WTC11 (cell line): Measurements from ENCODE around the gene CSK. TPM values are rescaled to one million over a fixed set of nuclear protein-coding genes. Genes with fewer than 3 reads are reported as not detected.
A peak's percentile ranks its signal among the peaks of the same experiment; 100 is the strongest.

Experiments
- ATAC-seq: fragments of 200-7000 bp; cut with Tn5 transposase; 2 replicates; pipeline ENCODE4 v1.10.0; 2021; ENCODE audit warnings: mild to moderate bottlenecking, moderate library complexity
- CTCF ChIA-PET: fragments of 300-600 bp; sonication (Branson Sonifier 250); formaldehyde crosslinking; loops from one replicate; lab custom pipeline; 2021; ENCODE audit warnings: antibody characterized with exemption; lab: Charles Lee
- POLR2A ChIA-PET: fragments of 350-600 bp; sonication (Branson Sonifier 250); formaldehyde crosslinking; loops from one replicate; lab custom pipeline; 2021; ENCODE audit warnings: antibody characterized with exemption; lab: Charles Lee
- DNase-seq: peaks from one replicate; pipeline ENCODE4 v3.0.0; 2021; ENCODE audit warnings: low spot score
- H3K27ac Mint-ChIP-seq: 2 replicates; pipeline ENCODE4 v1.8.0; 2021; ENCODE audit warnings: mixed read lengths
- H3K27me3 Mint-ChIP-seq: 2 replicates; pipeline ENCODE4 v1.8.0; 2021; ENCODE audit warnings: low read depth, mild to moderate bottlenecking, moderate library complexity, mixed read lengths
- H3K36me3 Mint-ChIP-seq: 2 replicates; pipeline ENCODE4 v1.8.0; 2021; ENCODE audit warnings: mixed read lengths
- H3K4me1 Mint-ChIP-seq: 2 replicates; pipeline ENCODE4 v1.8.0; 2022; ENCODE audit warnings: mixed read lengths
- H3K4me3 Mint-ChIP-seq: 2 replicates; pipeline ENCODE4 v1.8.0; 2021; ENCODE audit warnings: mild to moderate bottlenecking, moderate library complexity, mixed read lengths
- H3K9me3 Mint-ChIP-seq: 2 replicates; pipeline ENCODE4 v1.8.0; 2021; ENCODE audit warnings: mixed read lengths
- ATF1 ChIP-seq: sonication (generic); formaldehyde crosslinking; IDR thresholded peaks from 2 replicates; pipeline ENCODE4 v1.8.1; 2023; ENCODE audit warnings: mild to moderate bottlenecking, moderate library complexity, missing genetic modification reagents
- HMGA2 ChIP-seq: fragments of 250-450 bp; sonication (Bioruptor Pico); IDR thresholded peaks from 2 replicates; pipeline ENCODE4 v1.4.0; 2021; ENCODE audit warnings: mild to moderate bottlenecking, moderate library complexity
- IRF1 ChIP-seq: sonication (generic); formaldehyde crosslinking; IDR thresholded peaks from 2 replicates; pipeline ENCODE4 v1.8.0; 2023; ENCODE audit warnings: missing genetic modification reagents
- JAZF1 ChIP-seq: fragments of 250-450 bp; sonication (Bioruptor Pico); IDR thresholded peaks from 2 replicates; pipeline ENCODE4 v1.9.0; 2021; ENCODE audit warnings: moderate library complexity, mild to moderate bottlenecking, inconsistent platforms
- MXD4 ChIP-seq: fragments of 250-450 bp; sonication (Bioruptor Pico); IDR thresholded peaks from 2 replicates; pipeline ENCODE4 v1.8.0; 2021; ENCODE audit warnings: mild to moderate bottlenecking, moderate library complexity, borderline replicate concordance
- NR2C2 ChIP-seq: sonication (generic); formaldehyde crosslinking; IDR thresholded peaks from 2 replicates; pipeline ENCODE4 v1.8.0; 2022; ENCODE audit warnings: mild to moderate bottlenecking, missing genetic modification reagents
- PRDM15 ChIP-seq: sonication (generic); formaldehyde crosslinking; IDR thresholded peaks from 2 replicates; pipeline ENCODE4 v1.8.0; 2022; ENCODE audit warnings: missing genetic modification reagents
- RELA ChIP-seq: sonication (generic); formaldehyde crosslinking; IDR thresholded peaks from 2 replicates; pipeline ENCODE4 v1.8.1; 2022; ENCODE audit warnings: missing genetic modification reagents, mild to moderate bottlenecking, borderline replicate concordance
- SMAD3 ChIP-seq: sonication (generic); formaldehyde crosslinking; IDR thresholded peaks from 2 replicates; pipeline ENCODE4 v1.8.0; 2022; ENCODE audit warnings: missing genetic modification reagents, mild to moderate bottlenecking, borderline replicate concordance
- ZMAT4 ChIP-seq: fragments of 250-450 bp; sonication (Bioruptor Pico); IDR thresholded peaks from 2 replicates; pipeline ENCODE4 v1.9.0; 2021; ENCODE audit warnings: mild to moderate bottlenecking
- ZNF263 ChIP-seq: sonication (generic); formaldehyde crosslinking; IDR thresholded peaks from 2 replicates; pipeline ENCODE4 v1.8.1; 2022; ENCODE audit warnings: low read depth, mild to moderate bottlenecking, moderate library complexity, missing genetic modification reagents
- ZNF281 ChIP-seq: sonication (generic); formaldehyde crosslinking; IDR thresholded peaks from 2 replicates; pipeline ENCODE4 v1.8.0; 2023; ENCODE audit warnings: mild to moderate bottlenecking, missing genetic modification reagents
- ZNF416 ChIP-seq: fragments of 250-450 bp; sonication (Bioruptor Pico); IDR thresholded peaks from 2 replicates; pipeline ENCODE4 v1.9.0; 2021; ENCODE audit warnings: mild to moderate bottlenecking, inconsistent platforms
- total RNA-seq: library from RNA; stranded (reverse); gene quantifications from 3 replicates; pipeline ENCODE4 v1.2.3, GENCODE V29; 2021
- TF ChIP-seq, protein P1 (sequence below): sonication (generic); formaldehyde crosslinking; IDR thresholded peaks from 2 replicates; pipeline ENCODE4 v1.8.1; 2022; ENCODE audit warnings: low read depth, mild to moderate bottlenecking, moderate library complexity, missing genetic modification reagents, borderline replicate concordance
- TF ChIP-seq, protein P2 (sequence below): sonication (generic); formaldehyde crosslinking; IDR thresholded peaks from 2 replicates; pipeline ENCODE4 v1.8.0; 2023; ENCODE audit warnings: missing genetic modification reagents, mild to moderate bottlenecking, borderline replicate concordance
- TF ChIP-seq, protein P3 (sequence below): sonication (generic); formaldehyde crosslinking; IDR thresholded peaks from 2 replicates; pipeline ENCODE4 v1.8.0; 2022; ENCODE audit warnings: mild to moderate bottlenecking, missing genetic modification reagents

The CSK gene
- total RNA-seq, 1 experiment from 2014 or later = 55.1 TPM

DNA sequence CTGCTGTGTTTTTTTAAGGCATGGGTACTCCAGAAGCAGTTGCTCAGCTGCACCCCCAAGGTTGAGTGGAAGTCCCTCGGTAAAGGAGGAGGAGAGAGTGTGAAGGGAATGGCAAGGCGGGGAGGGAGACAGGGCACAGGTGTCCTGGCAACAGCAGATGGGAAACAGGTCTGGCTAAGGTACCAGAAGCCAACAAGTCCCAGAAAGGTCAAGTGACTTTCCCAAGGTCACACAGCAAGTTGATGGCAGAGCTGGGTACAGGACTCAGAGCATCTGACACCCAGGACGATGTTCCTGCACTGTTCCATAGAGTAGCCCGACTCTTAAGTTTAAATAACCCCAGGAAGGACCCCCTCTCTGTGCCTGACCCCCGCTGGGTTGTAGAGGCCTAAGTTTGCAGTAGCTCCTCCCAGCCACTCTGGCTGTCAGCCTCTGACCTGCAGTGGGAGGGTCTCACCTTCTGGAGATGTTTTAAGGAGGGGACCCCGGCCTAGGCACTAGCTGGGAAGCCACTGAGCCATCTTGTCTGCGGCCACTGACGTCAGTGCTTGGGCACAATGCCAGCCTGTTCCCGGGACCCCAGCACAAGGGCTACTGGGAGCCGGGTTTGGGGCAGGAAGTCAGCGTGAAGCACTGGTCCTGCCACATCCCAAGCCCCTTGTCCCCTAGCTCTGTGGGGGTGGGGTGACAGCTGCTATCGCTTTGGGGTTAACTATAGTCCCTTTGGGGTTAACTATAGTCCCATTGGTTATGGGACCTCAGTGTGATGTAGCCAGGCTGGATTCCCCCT lies 10.5 kb downstream of the CSK start:
- H3K4me3 Mint-ChIP-seq = no peak overlapping the region
- ATAC-seq (no peak), DNase-seq (no peak)
- TF ChIP-seq ATF1 (CRISPR knock-in tag) (no peak), SMAD3 (no peak), RELA (no peak), NR2C2 (CRISPR knock-in tag) (no peak), IRF1 (CRISPR knock-in tag) (no peak), JAZF1 (CRISPR knock-in tag) (no peak)
- TF ChIP-seq, protein P1, sequence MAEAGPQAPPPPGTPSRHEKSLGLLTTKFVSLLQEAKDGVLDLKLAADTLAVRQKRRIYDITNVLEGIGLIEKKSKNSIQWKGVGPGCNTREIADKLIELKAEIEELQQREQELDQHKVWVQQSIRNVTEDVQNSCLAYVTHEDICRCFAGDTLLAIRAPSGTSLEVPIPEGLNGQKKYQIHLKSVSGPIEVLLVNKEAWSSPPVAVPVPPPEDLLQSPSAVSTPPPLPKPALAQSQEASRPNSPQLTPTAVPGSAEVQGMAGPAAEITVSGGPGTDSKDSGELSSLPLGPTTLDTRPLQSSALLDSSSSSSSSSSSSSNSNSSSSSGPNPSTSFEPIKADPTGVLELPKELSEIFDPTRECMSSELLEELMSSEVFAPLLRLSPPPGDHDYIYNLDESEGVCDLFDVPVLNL (CRISPR knock-in tag) = no peak
- TF ChIP-seq, all 79 proteins: peak for 0
- no peaks in the 10 kb centered on the region for H3K9me3 Mint-ChIP-seq
- no peak overlapping the region for H3K27ac Mint-ChIP-seq
- H3K4me1 Mint-ChIP-seq = peaks cover 40% of the 10 kb centered on the region
- POLR2A ChIA-PET = interaction anchor here (0.5 kb wide), 1 partner anchor 64 kb away, joined by 3 read pairs; no protein-coding TSS in a partner anchor
- H3K27me3 Mint-ChIP-seq = no peaks in the 10 kb centered on the region; the same call in 1 of the 2 replicates
- CTCF ChIA-PET = interaction anchor here (0.5 to 3.7 kb wide), 15 partner anchors 8 to 171 kb away, joined by 3 to 79 read pairs (median 5); partner anchors contain the start of genes CPLX3, CSK and CYP1A1
- H3K36me3 Mint-ChIP-seq = no peaks in the 10 kb centered on the region

- Mint-ChIP-seq H3K27me3 (no peaks in the 10 kb centered on the region; the same call in 1 of the 2 replicates), H3K27ac (no peak overlapping the region), H3K36me3 (no peaks in the 10 kb centered on the region), H3K4me1 (peaks cover 31% of the 10 kb centered on the region), H3K9me3 (no peaks in the 10 kb centered on the region), H3K4me3 (no peak overlapping the region)
- DNase-seq (no peak), ATAC-seq (peak; percentile 40)
- ChIA-PET POLR2A (no interaction called here), CTCF (interaction anchor here (0.6 to 3.7 kb wide), 18 partner anchors 10 to 172 kb away, joined by 3 to 79 read pairs (median 5); partner anchors contain the start of genes CPLX3, CSK and CYP1A1)
- TF ChIP-seq ZNF416 (CRISPR knock-in tag) = no peak
- no peak for TF ChIP-seq PRDM15 (CRISPR knock-in tag)
- TF ChIP-seq, protein P2, sequence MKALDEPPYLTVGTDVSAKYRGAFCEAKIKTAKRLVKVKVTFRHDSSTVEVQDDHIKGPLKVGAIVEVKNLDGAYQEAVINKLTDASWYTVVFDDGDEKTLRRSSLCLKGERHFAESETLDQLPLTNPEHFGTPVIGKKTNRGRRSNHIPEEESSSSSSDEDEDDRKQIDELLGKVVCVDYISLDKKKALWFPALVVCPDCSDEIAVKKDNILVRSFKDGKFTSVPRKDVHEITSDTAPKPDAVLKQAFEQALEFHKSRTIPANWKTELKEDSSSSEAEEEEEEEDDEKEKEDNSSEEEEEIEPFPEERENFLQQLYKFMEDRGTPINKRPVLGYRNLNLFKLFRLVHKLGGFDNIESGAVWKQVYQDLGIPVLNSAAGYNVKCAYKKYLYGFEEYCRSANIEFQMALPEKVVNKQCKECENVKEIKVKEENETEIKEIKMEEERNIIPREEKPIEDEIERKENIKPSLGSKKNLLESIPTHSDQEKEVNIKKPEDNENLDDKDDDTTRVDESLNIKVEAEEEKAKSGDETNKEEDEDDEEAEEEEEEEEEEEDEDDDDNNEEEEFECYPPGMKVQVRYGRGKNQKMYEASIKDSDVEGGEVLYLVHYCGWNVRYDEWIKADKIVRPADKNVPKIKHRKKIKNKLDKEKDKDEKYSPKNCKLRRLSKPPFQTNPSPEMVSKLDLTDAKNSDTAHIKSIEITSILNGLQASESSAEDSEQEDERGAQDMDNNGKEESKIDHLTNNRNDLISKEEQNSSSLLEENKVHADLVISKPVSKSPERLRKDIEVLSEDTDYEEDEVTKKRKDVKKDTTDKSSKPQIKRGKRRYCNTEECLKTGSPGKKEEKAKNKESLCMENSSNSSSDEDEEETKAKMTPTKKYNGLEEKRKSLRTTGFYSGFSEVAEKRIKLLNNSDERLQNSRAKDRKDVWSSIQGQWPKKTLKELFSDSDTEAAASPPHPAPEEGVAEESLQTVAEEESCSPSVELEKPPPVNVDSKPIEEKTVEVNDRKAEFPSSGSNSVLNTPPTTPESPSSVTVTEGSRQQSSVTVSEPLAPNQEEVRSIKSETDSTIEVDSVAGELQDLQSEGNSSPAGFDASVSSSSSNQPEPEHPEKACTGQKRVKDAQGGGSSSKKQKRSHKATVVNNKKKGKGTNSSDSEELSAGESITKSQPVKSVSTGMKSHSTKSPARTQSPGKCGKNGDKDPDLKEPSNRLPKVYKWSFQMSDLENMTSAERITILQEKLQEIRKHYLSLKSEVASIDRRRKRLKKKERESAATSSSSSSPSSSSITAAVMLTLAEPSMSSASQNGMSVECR = no peak
- no peak for TF ChIP-seq HMGA2 (CRISPR knock-in tag)
- TF ChIP-seq MXD4 (CRISPR knock-in tag) = no peak
- no peak for TF ChIP-seq ZNF281 (CRISPR knock-in tag)
- TF ChIP-seq ZNF263 = no peak
- TF ChIP-seq, protein P3, sequence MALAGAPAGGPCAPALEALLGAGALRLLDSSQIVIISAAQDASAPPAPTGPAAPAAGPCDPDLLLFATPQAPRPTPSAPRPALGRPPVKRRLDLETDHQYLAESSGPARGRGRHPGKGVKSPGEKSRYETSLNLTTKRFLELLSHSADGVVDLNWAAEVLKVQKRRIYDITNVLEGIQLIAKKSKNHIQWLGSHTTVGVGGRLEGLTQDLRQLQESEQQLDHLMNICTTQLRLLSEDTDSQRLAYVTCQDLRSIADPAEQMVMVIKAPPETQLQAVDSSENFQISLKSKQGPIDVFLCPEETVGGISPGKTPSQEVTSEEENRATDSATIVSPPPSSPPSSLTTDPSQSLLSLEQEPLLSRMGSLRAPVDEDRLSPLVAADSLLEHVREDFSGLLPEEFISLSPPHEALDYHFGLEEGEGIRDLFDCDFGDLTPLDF (CRISPR knock-in tag) = no peak
- TF ChIP-seq ZMAT4 (CRISPR knock-in tag) = no peak
- no peak for TF ChIP-seq RELA
Measured at GRCh38 chr15:74793135-74794028, 11.5 kb downstream of the CSK start.
